WTC11 (cell line): ENCODE data around the gene NEU2. TPM values are rescaled to one million over a fixed set of nuclear protein-coding genes. Genes with fewer than 3 reads are reported as not detected.
"Not testable (repeated sequence)": the region's sequence is repeated elsewhere in the genome, so short reads cannot be mapped to it uniquely, and the experiment has no call there.

Experiments
- ATAC-seq: fragments of 200-7000 bp; cut with Tn5 transposase; 2 replicates; pipeline ENCODE4 v1.10.0; 2021; ENCODE audit warnings: mild to moderate bottlenecking, moderate library complexity
- CTCF ChIA-PET: fragments of 300-600 bp; sonication (Branson Sonifier 250); formaldehyde crosslinking; loops from one replicate; lab custom pipeline; 2021; ENCODE audit warnings: antibody characterized with exemption; lab: Charles Lee
- POLR2A ChIA-PET: fragments of 350-600 bp; sonication (Branson Sonifier 250); formaldehyde crosslinking; loops from one replicate; lab custom pipeline; 2021; ENCODE audit warnings: antibody characterized with exemption; lab: Charles Lee
- DNase-seq: peaks from one replicate; pipeline ENCODE4 v3.0.0; 2021; ENCODE audit warnings: low spot score
- H3K27ac Mint-ChIP-seq: 2 replicates; pipeline ENCODE4 v1.8.0; 2021; ENCODE audit warnings: mixed read lengths
- H3K27me3 Mint-ChIP-seq: 2 replicates; pipeline ENCODE4 v1.8.0; 2021; ENCODE audit warnings: low read depth, mild to moderate bottlenecking, moderate library complexity, mixed read lengths
- H3K36me3 Mint-ChIP-seq: 2 replicates; pipeline ENCODE4 v1.8.0; 2021; ENCODE audit warnings: mixed read lengths
- H3K4me1 Mint-ChIP-seq: 2 replicates; pipeline ENCODE4 v1.8.0; 2022; ENCODE audit warnings: mixed read lengths
- H3K4me3 Mint-ChIP-seq: 2 replicates; pipeline ENCODE4 v1.8.0; 2021; ENCODE audit warnings: mild to moderate bottlenecking, moderate library complexity, mixed read lengths
- H3K9me3 Mint-ChIP-seq: 2 replicates; pipeline ENCODE4 v1.8.0; 2021; ENCODE audit warnings: mixed read lengths
- AFF4 ChIP-seq: sonication (generic); formaldehyde crosslinking; IDR thresholded peaks from 2 replicates; pipeline ENCODE4 v1.8.1; 2023; ENCODE audit warnings: mild to moderate bottlenecking, missing genetic modification reagents, borderline replicate concordance
- ARID4B ChIP-seq: sonication (generic); formaldehyde crosslinking; IDR thresholded peaks from 2 replicates; pipeline ENCODE4 v1.8.0; 2023; ENCODE audit warnings: missing genetic modification reagents, mild to moderate bottlenecking, borderline replicate concordance
- E2F4 ChIP-seq: sonication (generic); formaldehyde crosslinking; IDR thresholded peaks from 2 replicates; pipeline ENCODE4 v1.8.1; 2022; ENCODE audit warnings: low read depth, mild to moderate bottlenecking, moderate library complexity, missing genetic modification reagents, borderline replicate concordance
- USF2 ChIP-seq: sonication (generic); formaldehyde crosslinking; IDR thresholded peaks from 2 replicates; pipeline ENCODE4 v1.8.1; 2023; ENCODE audit warnings: mild to moderate bottlenecking, missing genetic modification reagents, moderate library complexity
- ZMAT4 ChIP-seq: fragments of 250-450 bp; sonication (Bioruptor Pico); IDR thresholded peaks from 2 replicates; pipeline ENCODE4 v1.9.0; 2021; ENCODE audit warnings: mild to moderate bottlenecking
- ZNF263 ChIP-seq: sonication (generic); formaldehyde crosslinking; IDR thresholded peaks from 2 replicates; pipeline ENCODE4 v1.8.1; 2022; ENCODE audit warnings: low read depth, mild to moderate bottlenecking, moderate library complexity, missing genetic modification reagents
- ZNF396 ChIP-seq: fragments of 250-450 bp; sonication (Bioruptor Pico); IDR thresholded peaks from 2 replicates; pipeline ENCODE4 v1.8.0; 2021; ENCODE audit warnings: mild to moderate bottlenecking, moderate library complexity, borderline replicate concordance
- ZNF512 ChIP-seq: sonication (generic); formaldehyde crosslinking; IDR thresholded peaks from 2 replicates; pipeline ENCODE4 v1.8.1; 2022; ENCODE audit warnings: missing genetic modification reagents, borderline replicate concordance
- total RNA-seq: library from RNA; stranded (reverse); gene quantifications from 3 replicates; pipeline ENCODE4 v1.2.3, GENCODE V29; 2021

NEU2 gene
- total RNA-seq, 1 experiment from 2014 or later: not detected

- DNase-seq (no peak), ATAC-seq (no peak)
- no peaks in the 10 kb centered on the region for H3K36me3 Mint-ChIP-seq
- TF ChIP-seq ZNF263 (CRISPR knock-in tag): no peak
- no peak for TF ChIP-seq AFF4 (CRISPR knock-in tag)
- TF ChIP-seq USF2 (CRISPR knock-in tag): no peak
- TF ChIP-seq E2F4 (CRISPR knock-in tag): no peak
- TF ChIP-seq ARID4B: no peak
- TF ChIP-seq ZNF396 (CRISPR knock-in tag): no peak
- TF ChIP-seq ZMAT4 (CRISPR knock-in tag): no peak
- TF ChIP-seq ZNF512 (CRISPR knock-in tag): no peak
- H3K27ac Mint-ChIP-seq: no peak overlapping the region
- H3K9me3 Mint-ChIP-seq: no peaks in the 10 kb centered on the region
- ChIA-PET CTCF (interaction anchor here (0.6 to 1.4 kb wide), 4 partner anchors 10 to 178 kb away, joined by 3 to 4 read pairs (median 4); no protein-coding TSS in a partner anchor), POLR2A (no interaction called here)
- H3K27me3 Mint-ChIP-seq: no peaks in the 10 kb centered on the region
- no peak overlapping the region for H3K4me3 Mint-ChIP-seq
- H3K4me1 Mint-ChIP-seq: peaks cover 16% of the 10 kb centered on the region
Observed at GRCh38 chr2:233064530-233065199, 32.2 kb downstream of the NEU2 start.

GRCh38 chr2:233065200-233065589, 32.7 kb downstream of the NEU2 start:
- H3K36me3 Mint-ChIP-seq, H3K27ac Mint-ChIP-seq, H3K27me3 Mint-ChIP-seq, H3K4me3 Mint-ChIP-seq, POLR2A ChIA-PET, ATAC-seq, DNase-seq, H3K9me3 Mint-ChIP-seq: not testable (repeated sequence)
- CTCF ChIA-PET: interaction anchor here (0.8 to 0.9 kb wide), 2 partner anchors 64 to 178 kb away, joined by 3 to 4 read pairs; no protein-coding TSS in a partner anchor
- peaks cover 16% of the 10 kb centered on the region for H3K4me1 Mint-ChIP-seq
